Liver (tissue), 9 donors: ENCODE results near the gene METTL23. TPM values are rescaled to one million over a fixed set of nuclear protein-coding genes. Genes with fewer than 3 reads are reported as not detected.

ENCODE experiments used
- DNase-seq: peaks from one replicate; pipeline ENCODE4 v3.0.0-alpha.2; 2017; ENCODE audit warnings: low spot score
- H3K27ac ChIP-seq, 2 donors: one replicate each; pipeline ENCODE4 v1.7.0; 2013; ENCODE audit warnings: inconsistent platforms in 2 of 2, low read length in 2 of 2, control low read depth in 1 of 2, low read depth in 1 of 2, mild to moderate bottlenecking in 1 of 2
- H3K27me3 ChIP-seq, 4 donors: one replicate each; pipeline versions ENCODE4 v1.6.1 to v1.7.0; 2013; ENCODE audit warnings: low read length in 3 of 4, inconsistent platforms in 1 of 4, mild to moderate bottlenecking in 1 of 4, moderate library complexity in 1 of 4; ENCODE audit not compliant: control insufficient read depth in 4 of 4, insufficient read depth in 4 of 4
- H3K36me3 ChIP-seq, 4 donors: one replicate each; pipeline versions ENCODE4 v1.6.1 to v1.7.0; 2013; ENCODE audit warnings: low read length in 3 of 4, mild to moderate bottlenecking in 3 of 4, low read depth in 1 of 4, moderate library complexity in 1 of 4; ENCODE audit not compliant: control insufficient read depth in 4 of 4, insufficient read depth in 3 of 4
- H3K4me1 ChIP-seq, 4 donors: one replicate each; pipeline versions ENCODE4 v1.6.1 to v1.7.0; 2013; ENCODE audit warnings: low read length in 3 of 4, mild to moderate bottlenecking in 3 of 4, moderate library complexity in 1 of 4; ENCODE audit not compliant: control insufficient read depth in 4 of 4, insufficient read depth in 4 of 4
- H3K4me3 ChIP-seq, 3 donors: one replicate each; pipeline versions ENCODE4 v1.6.1 to v1.7.0; 2013; ENCODE audit warnings: low read length in 3 of 3, control low read depth in 1 of 3, low read depth in 1 of 3, mild to moderate bottlenecking in 1 of 3
- H3K9ac ChIP-seq, 2 donors: one replicate each; pipeline ENCODE4 v1.7.0; 2013; ENCODE audit warnings: low read length in 2 of 2, mild to moderate bottlenecking in 2 of 2, moderate library complexity in 2 of 2, control low read depth in 1 of 2, low read depth in 1 of 2
- H3K9me3 ChIP-seq, 4 donors: one replicate each; pipeline versions ENCODE4 v1.6.1 to v1.7.0; 2013; ENCODE audit warnings: low read length in 3 of 4; ENCODE audit not compliant: control insufficient read depth in 4 of 4
- EGR1 ChIP-seq, 2 donors: IDR thresholded peaks; 2 replicates each; pipeline ENCODE4 v1.6.1; 2016 to 2018; ENCODE audit warnings: antibody characterized with exemption in 2 of 2, low read depth in 2 of 2
- FOXA1 ChIP-seq: IDR thresholded peaks from 2 replicates; pipeline ENCODE4 v1.6.1; 2016; ENCODE audit warnings: antibody characterized with exemption
- FOXA2 ChIP-seq: IDR thresholded peaks from 2 replicates; pipeline ENCODE4 v1.6.1; 2016; ENCODE audit warnings: antibody characterized with exemption
- GABPA ChIP-seq, 2 donors: IDR thresholded peaks in 1 of 2; conservative IDR thresholded peaks in 1 of 2; 2 replicates each; pipeline ENCODE4 v1.6.1; 2016; ENCODE audit warnings: antibody characterized with exemption in 2 of 2, mild to moderate bottlenecking in 1 of 2, moderate library complexity in 1 of 2
- HNF4A ChIP-seq, 2 donors: conservative IDR thresholded peaks; 2 replicates each; pipeline ENCODE4 v1.6.1; 2016; ENCODE audit warnings: antibody characterized with exemption in 2 of 2, mild to moderate bottlenecking in 2 of 2
- HNF4G ChIP-seq: IDR thresholded peaks from 2 replicates; pipeline ENCODE4 v1.6.1; 2016; ENCODE audit warnings: antibody characterized with exemption
- JUND ChIP-seq, 2 donors: IDR thresholded peaks; 2 replicates each; pipeline ENCODE4 v1.6.1; 2016; ENCODE audit warnings: antibody characterized with exemption in 2 of 2
- NR2F2 ChIP-seq: IDR thresholded peaks from 2 replicates; pipeline ENCODE4 v1.6.1; 2016; ENCODE audit warnings: antibody characterized with exemption
- RAD21 ChIP-seq, 2 donors: IDR thresholded peaks; 2 replicates each; pipeline ENCODE4 v1.6.1; 2016; ENCODE audit warnings: antibody characterized with exemption in 2 of 2, mild to moderate bottlenecking in 2 of 2
- RXRA ChIP-seq, 2 donors: IDR thresholded peaks; 2 replicates each; pipeline ENCODE4 v1.6.1; 2017 to 2018; ENCODE audit warnings: antibody characterized with exemption in 2 of 2, mild to moderate bottlenecking in 1 of 2
- SP1 ChIP-seq: IDR thresholded peaks from 2 replicates; pipeline ENCODE4 v1.6.1; 2018; ENCODE audit warnings: antibody characterized with exemption, mild to moderate bottlenecking
- TAF1 ChIP-seq: conservative IDR thresholded peaks from 2 replicates; pipeline ENCODE4 v1.6.1; 2016; ENCODE audit warnings: antibody characterized with exemption, mild to moderate bottlenecking
- YY1 ChIP-seq: IDR thresholded peaks from 2 replicates; pipeline ENCODE4 v1.6.1; 2016; ENCODE audit warnings: antibody characterized with exemption, mild to moderate bottlenecking
- WGBS: extraction: QIAGEN DNeasy Blood & Tissue Kit; methylation state at CpG from one replicate; pipeline ENCODE4 v1.1.7; 2013; 5-methylcytosine and 5-hydroxymethylcytosine counted together
- polyA plus RNA-seq, 2 donors: library from polyadenylated mRNA; stranded (reverse) in 1 of 2; unstranded in 1 of 2; fragments of 200-250 nt in 1 of 2; fragments of >200 nt in 1 of 2; fragmentation: Nextera tagmentation in 1 of 2; extraction: Ambion mirVana in 1 of 2; gene quantifications; one replicate each; pipeline versions ENCODE4 v1.2.1 to v1.2.3, GENCODE V29; 2013 to 2015
- total RNA-seq, 2 donors: library from RNA; depleted of rRNA; stranded (reverse); fragments of >200 nt; gene quantifications; one replicate each; pipeline ENCODE4 v1.2.3, GENCODE V29; 2014
- TF ChIP-seq, protein P1 (sequence below): fragments of 150-350 bp; IDR thresholded peaks from 2 replicates; pipeline ENCODE4 v1.5.1; 2017; ENCODE audit warnings: improper control_type of control experiment, low read depth, low read length; ENCODE audit not compliant: missing input control
- TF ChIP-seq, protein P2 (sequence below): IDR thresholded peaks from 2 replicates; pipeline ENCODE4 v1.6.1; 2016; ENCODE audit warnings: antibody characterized with exemption
- TF ChIP-seq, protein P3 (sequence below): IDR thresholded peaks from 2 replicates; pipeline ENCODE4 v1.6.1; 2016; ENCODE audit warnings: antibody characterized with exemption, mild to moderate bottlenecking
- TF ChIP-seq, protein P4 (sequence below): IDR thresholded peaks from 2 replicates; pipeline ENCODE4 v1.6.1; 2016; ENCODE audit warnings: antibody characterized with exemption
- donor health status: healthy.
- donor health status: healthy.
- donor health status: healthy.
- donor health status: healthy.
- donor health status: healthy.

Gene METTL23
- total and polyA plus RNA-seq, 4 donors = 15.6 to 37.2 (median 22.1) TPM

DNA sequence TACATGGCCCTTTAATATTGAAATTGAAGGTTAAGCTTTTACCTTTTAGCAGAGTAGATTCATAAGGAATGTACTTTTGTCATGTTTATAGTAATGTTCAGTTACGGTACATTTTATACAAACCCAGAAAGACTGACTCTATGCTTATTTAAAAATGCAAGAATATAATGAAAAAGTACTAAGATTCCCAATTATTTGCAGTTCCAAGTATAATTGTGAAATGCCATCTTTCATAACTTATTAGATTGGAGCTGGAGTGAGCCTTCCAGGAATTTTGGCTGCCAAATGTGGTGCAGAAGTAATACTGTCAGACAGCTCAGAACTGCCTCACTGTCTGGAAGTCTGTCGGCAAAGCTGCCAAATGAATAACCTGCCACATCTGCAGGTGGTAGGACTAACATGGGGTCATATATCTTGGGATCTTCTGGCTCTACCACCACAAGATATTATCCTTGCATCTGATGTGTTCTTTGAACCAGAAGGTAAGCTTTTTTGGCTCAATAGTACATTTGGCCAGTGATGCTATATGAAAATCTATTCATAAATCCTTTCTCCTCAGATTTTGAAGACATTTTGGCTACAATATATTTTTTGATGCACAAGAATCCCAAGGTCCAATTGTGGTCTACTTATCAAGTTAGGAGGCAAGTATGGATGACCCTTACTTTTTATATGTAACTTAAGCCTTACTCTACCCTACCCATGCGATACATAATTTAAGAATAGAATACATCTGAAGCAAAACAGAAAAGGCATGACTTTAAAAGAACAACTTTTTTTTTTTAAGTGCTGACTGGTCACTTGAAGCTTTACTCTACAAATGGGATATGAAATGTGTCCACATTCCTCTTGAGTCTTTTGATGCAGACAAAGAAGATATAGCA lies 6.3 kb downstream of the METTL23 start:
- TF ChIP-seq HNF4A (conservative IDR thresholded peaks at IDR 0.05) (no peak), YY1 (no peak), HNF4G (no peak), NR2F2 (no peak), FOXA1 (no peak), FOXA2 (no peak), SP1 (no peak), EGR1 (IDR thresholded peaks at IDR 0.05; ENCODE audit: low read depth in 2 of 2) (no peak), RXRA (IDR thresholded peaks at IDR 0.05) (no peak), JUND (IDR thresholded peaks at IDR 0.05) (no peak), TAF1 (no peak), GABPA (IDR thresholded peaks at IDR 0.05 in 1 of 2, conservative IDR thresholded peaks at IDR 0.05 in 1 of 2) (no peak), RAD21 (IDR thresholded peaks at IDR 0.05) (no peak)
- TF ChIP-seq, protein P1, sequence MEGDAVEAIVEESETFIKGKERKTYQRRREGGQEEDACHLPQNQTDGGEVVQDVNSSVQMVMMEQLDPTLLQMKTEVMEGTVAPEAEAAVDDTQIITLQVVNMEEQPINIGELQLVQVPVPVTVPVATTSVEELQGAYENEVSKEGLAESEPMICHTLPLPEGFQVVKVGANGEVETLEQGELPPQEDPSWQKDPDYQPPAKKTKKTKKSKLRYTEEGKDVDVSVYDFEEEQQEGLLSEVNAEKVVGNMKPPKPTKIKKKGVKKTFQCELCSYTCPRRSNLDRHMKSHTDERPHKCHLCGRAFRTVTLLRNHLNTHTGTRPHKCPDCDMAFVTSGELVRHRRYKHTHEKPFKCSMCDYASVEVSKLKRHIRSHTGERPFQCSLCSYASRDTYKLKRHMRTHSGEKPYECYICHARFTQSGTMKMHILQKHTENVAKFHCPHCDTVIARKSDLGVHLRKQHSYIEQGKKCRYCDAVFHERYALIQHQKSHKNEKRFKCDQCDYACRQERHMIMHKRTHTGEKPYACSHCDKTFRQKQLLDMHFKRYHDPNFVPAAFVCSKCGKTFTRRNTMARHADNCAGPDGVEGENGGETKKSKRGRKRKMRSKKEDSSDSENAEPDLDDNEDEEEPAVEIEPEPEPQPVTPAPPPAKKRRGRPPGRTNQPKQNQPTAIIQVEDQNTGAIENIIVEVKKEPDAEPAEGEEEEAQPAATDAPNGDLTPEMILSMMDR = no peak
- TF ChIP-seq, protein P2, sequence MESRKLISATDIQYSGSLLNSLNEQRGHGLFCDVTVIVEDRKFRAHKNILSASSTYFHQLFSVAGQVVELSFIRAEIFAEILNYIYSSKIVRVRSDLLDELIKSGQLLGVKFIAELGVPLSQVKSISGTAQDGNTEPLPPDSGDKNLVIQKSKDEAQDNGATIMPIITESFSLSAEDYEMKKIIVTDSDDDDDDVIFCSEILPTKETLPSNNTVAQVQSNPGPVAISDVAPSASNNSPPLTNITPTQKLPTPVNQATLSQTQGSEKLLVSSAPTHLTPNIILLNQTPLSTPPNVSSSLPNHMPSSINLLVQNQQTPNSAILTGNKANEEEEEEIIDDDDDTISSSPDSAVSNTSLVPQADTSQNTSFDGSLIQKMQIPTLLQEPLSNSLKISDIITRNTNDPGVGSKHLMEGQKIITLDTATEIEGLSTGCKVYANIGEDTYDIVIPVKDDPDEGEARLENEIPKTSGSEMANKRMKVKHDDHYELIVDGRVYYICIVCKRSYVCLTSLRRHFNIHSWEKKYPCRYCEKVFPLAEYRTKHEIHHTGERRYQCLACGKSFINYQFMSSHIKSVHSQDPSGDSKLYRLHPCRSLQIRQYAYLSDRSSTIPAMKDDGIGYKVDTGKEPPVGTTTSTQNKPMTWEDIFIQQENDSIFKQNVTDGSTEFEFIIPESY = no peak
- TF ChIP-seq, protein P3, sequence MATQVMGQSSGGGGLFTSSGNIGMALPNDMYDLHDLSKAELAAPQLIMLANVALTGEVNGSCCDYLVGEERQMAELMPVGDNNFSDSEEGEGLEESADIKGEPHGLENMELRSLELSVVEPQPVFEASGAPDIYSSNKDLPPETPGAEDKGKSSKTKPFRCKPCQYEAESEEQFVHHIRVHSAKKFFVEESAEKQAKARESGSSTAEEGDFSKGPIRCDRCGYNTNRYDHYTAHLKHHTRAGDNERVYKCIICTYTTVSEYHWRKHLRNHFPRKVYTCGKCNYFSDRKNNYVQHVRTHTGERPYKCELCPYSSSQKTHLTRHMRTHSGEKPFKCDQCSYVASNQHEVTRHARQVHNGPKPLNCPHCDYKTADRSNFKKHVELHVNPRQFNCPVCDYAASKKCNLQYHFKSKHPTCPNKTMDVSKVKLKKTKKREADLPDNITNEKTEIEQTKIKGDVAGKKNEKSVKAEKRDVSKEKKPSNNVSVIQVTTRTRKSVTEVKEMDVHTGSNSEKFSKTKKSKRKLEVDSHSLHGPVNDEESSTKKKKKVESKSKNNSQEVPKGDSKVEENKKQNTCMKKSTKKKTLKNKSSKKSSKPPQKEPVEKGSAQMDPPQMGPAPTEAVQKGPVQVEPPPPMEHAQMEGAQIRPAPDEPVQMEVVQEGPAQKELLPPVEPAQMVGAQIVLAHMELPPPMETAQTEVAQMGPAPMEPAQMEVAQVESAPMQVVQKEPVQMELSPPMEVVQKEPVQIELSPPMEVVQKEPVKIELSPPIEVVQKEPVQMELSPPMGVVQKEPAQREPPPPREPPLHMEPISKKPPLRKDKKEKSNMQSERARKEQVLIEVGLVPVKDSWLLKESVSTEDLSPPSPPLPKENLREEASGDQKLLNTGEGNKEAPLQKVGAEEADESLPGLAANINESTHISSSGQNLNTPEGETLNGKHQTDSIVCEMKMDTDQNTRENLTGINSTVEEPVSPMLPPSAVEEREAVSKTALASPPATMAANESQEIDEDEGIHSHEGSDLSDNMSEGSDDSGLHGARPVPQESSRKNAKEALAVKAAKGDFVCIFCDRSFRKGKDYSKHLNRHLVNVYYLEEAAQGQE = no peak
- TF ChIP-seq, protein P4, sequence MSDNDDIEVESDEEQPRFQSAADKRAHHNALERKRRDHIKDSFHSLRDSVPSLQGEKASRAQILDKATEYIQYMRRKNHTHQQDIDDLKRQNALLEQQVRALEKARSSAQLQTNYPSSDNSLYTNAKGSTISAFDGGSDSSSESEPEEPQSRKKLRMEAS = no peak
- Histone ChIP-seq H3K27me3 (no peaks in the 10 kb centered on the region), H3K36me3 (peaks cover 12 to 38% (median 28%) of the 10 kb centered on the region in 4 donors), H3K9me3 (no peaks in the 10 kb centered on the region), H3K9ac (no peak overlapping the region), H3K4me1 (peaks cover 7 to 41% (median 37%) of the 10 kb centered on the region in 4 donors), H3K4me3 (no peak overlapping the region), H3K27ac (no peak overlapping the region)
- no peak for DNase-seq
- 86% methylated on average over 3 of the region's 3 CpGs for WGBS
